IMR-90 (cell line): ENCODE data around the gene B3GALNT1. TPM values are rescaled to one million over a fixed set of nuclear protein-coding genes. Genes with fewer than 3 reads are reported as not detected.

Source experiments
- ATAC-seq: fragments of 200-7000 bp; cut with Tn5 transposase; 2 replicates; pipeline ENCODE4 v1.9.1; 2020; ENCODE audit warnings: low read depth, mild to moderate bottlenecking, moderate library complexity
- BruUV-seq: library from RNA; stranded (reverse); fragments of 400-500 nt; replicated peaks from 2 replicates; lab custom pipeline; 2021; lab: Mats Ljungman, UMichigan
- CTCF ChIA-PET: fragments of 300-600 bp; formaldehyde crosslinking; extraction: SDS; loops from one replicate; lab custom pipeline; 2021; ENCODE audit warnings: antibody characterized with exemption; lab: Yijun Ruan, JAX
- POLR2A ChIA-PET: fragments of 300-600 bp; sonication (Branson Sonifier 250); formaldehyde crosslinking; loops from one replicate; lab custom pipeline; 2022; ENCODE audit warnings: antibody characterized with exemption; ENCODE audit not compliant: unreplicated experiment; lab: Charles Lee
- DNase-seq: peaks from one replicate; pipeline ENCODE4 v3.0.0; 2013
- H2AFZ ChIP-seq: replicated peaks from 2 replicates; pipeline ENCODE3; 2013; ENCODE audit warnings: low read length, mild to moderate bottlenecking; ENCODE audit not compliant: poor library complexity
- H2AK5ac ChIP-seq: 2 replicates; pipeline ENCODE4 v1.6.1; 2013; ENCODE audit warnings: low read depth, low read length, inconsistent platforms
- H2AK9ac ChIP-seq: replicated peaks from 2 replicates; pipeline ENCODE3; 2013; ENCODE audit warnings: mild to moderate bottlenecking, low read depth, low read length, moderate library complexity; ENCODE audit not compliant: poor library complexity
- H2BK120ac ChIP-seq: 2 replicates; pipeline ENCODE4 v1.6.1; 2013; ENCODE audit warnings: low read depth, low read length, inconsistent platforms
- H2BK15ac ChIP-seq: 3 replicates; pipeline ENCODE4 v1.6.1; 2013; ENCODE audit warnings: low read depth, low read length, inconsistent platforms
- H2BK20ac ChIP-seq: 2 replicates; pipeline ENCODE4 v1.6.1; 2013; ENCODE audit warnings: low read depth, mild to moderate bottlenecking, inconsistent platforms, low read length, moderate library complexity
- H2BK5ac ChIP-seq: 2 replicates; pipeline ENCODE4 v1.6.1; 2013; ENCODE audit warnings: mild to moderate bottlenecking, low read depth, low read length, inconsistent platforms; ENCODE audit not compliant: poor library complexity, severe bottlenecking
- H3K14ac ChIP-seq: replicated peaks from 2 replicates; pipeline ENCODE4 v1.6.1; 2013; ENCODE audit warnings: low read depth, low read length, inconsistent platforms
- H3K18ac ChIP-seq: 2 replicates; pipeline ENCODE4 v1.6.1; 2013; ENCODE audit warnings: low read depth, low read length, control low read depth
- H3K23ac ChIP-seq: 2 replicates; pipeline ENCODE4 v1.6.1; 2013; ENCODE audit warnings: low read depth, low read length, inconsistent platforms
- H3K27ac ChIP-seq: 2 replicates; pipeline ENCODE4 v1.5.1; 2013; ENCODE audit warnings: mild to moderate bottlenecking, control low read depth, low read length; ENCODE audit not compliant: insufficient read depth
- H3K27me3 ChIP-seq: 2 replicates; pipeline ENCODE4 v1.6.1; 2013; ENCODE audit warnings: low read length; ENCODE audit not compliant: control insufficient read depth, insufficient read depth
- H3K36me3 ChIP-seq: 2 replicates; pipeline ENCODE4 v1.6.1; 2013; ENCODE audit warnings: low read length, mixed read lengths; ENCODE audit not compliant: control insufficient read depth, insufficient read depth
- H3K4ac ChIP-seq: 2 replicates; pipeline ENCODE4 v1.6.1; 2013; ENCODE audit warnings: low read depth, low read length, inconsistent platforms
- H3K4me1 ChIP-seq: 2 replicates; pipeline ENCODE4 v1.6.1; 2013; ENCODE audit warnings: low read length, mixed read lengths; ENCODE audit not compliant: control insufficient read depth, insufficient read depth
- H3K4me2 ChIP-seq: 2 replicates; pipeline ENCODE4 v1.6.1; 2013; ENCODE audit warnings: low read depth, mild to moderate bottlenecking, control low read depth, low read length, moderate library complexity
- H3K4me3 ChIP-seq: 2 replicates; pipeline ENCODE4 v1.5.1; 2013; ENCODE audit warnings: low read depth, mild to moderate bottlenecking, control low read depth, low read length, moderate library complexity; ENCODE audit not compliant: insufficient read depth
- H3K56ac ChIP-seq: 2 replicates; pipeline ENCODE4 v1.6.1; 2013; ENCODE audit warnings: low read length, inconsistent platforms; ENCODE audit not compliant: insufficient read depth; ENCODE audit errors: extremely low read depth
- H3K79me1 ChIP-seq, 2 experiments: 2 replicates each; pipeline ENCODE4 v1.6.1; 2013; ENCODE audit warnings: low read length in 2 of 2, inconsistent platforms in 1 of 2, low read depth in 1 of 2
- H3K9ac ChIP-seq: 2 replicates; pipeline ENCODE4 v1.6.1; 2013; ENCODE audit warnings: low read depth, low read length, control low read depth
- H3K9me1 ChIP-seq: 2 replicates; pipeline ENCODE4 v1.6.1; 2013; ENCODE audit warnings: low read length, inconsistent platforms; ENCODE audit not compliant: insufficient read depth
- H3K9me3 ChIP-seq: 2 replicates; pipeline ENCODE4 v1.6.1; 2013; ENCODE audit warnings: low read length; ENCODE audit not compliant: control insufficient read depth, insufficient read depth
- H4K20me1 ChIP-seq: 2 replicates; pipeline ENCODE4 v1.6.1; 2013; ENCODE audit warnings: low read length, inconsistent platforms; ENCODE audit not compliant: insufficient read depth
- H4K5ac ChIP-seq: 2 replicates; pipeline ENCODE4 v1.6.1; 2013; ENCODE audit warnings: mild to moderate bottlenecking, low read depth, low read length, control low read depth
- H4K8ac ChIP-seq, 2 experiments: 2 replicates each; pipeline ENCODE4 v1.6.1; 2013; ENCODE audit warnings: low read depth in 2 of 2, low read length in 2 of 2, control low read depth in 1 of 2, inconsistent platforms in 1 of 2
- H4K91ac ChIP-seq: 2 replicates; pipeline ENCODE4 v1.6.1; 2013; ENCODE audit warnings: low read depth, low read length, inconsistent platforms; ENCODE audit not compliant: insufficient read depth
- BHLHE40 ChIP-seq: fragments of 150-350 bp; IDR thresholded peaks from 2 replicates; pipeline ENCODE4 v1.6.1; 2016; ENCODE audit warnings: mild to moderate bottlenecking, low read depth, low read length
- CEBPB ChIP-seq: IDR thresholded peaks from 2 replicates; pipeline ENCODE4 v1.6.1; 2012; ENCODE audit warnings: low read depth, low read length, improper control_type of control experiment
- CHD1 ChIP-seq: IDR thresholded peaks from 2 replicates; pipeline ENCODE4 v1.6.1; 2012; ENCODE audit warnings: low read depth, low read length, improper control_type of control experiment
- FOS ChIP-seq: fragments of 150-350 bp; IDR thresholded peaks from 2 replicates; pipeline ENCODE4 v1.6.1; 2016; ENCODE audit warnings: low read depth, low read length
- MAFK ChIP-seq: IDR thresholded peaks from 2 replicates; pipeline ENCODE4 v1.6.1; 2012; ENCODE audit warnings: low read depth, low read length, improper control_type of control experiment
- MXI1 ChIP-seq: IDR thresholded peaks from 2 replicates; pipeline ENCODE4 v1.6.1; 2012; ENCODE audit warnings: low read depth, mild to moderate bottlenecking, low read length, moderate library complexity, borderline replicate concordance
- NFE2L2 ChIP-seq: fragments of 150-350 bp; IDR thresholded peaks from 2 replicates; pipeline ENCODE4 v1.6.1; 2016; ENCODE audit warnings: low read depth, mild to moderate bottlenecking, low read length
- POLR2A ChIP-seq: IDR thresholded peaks from 2 replicates; pipeline ENCODE4 v1.6.1; 2012; ENCODE audit warnings: mild to moderate bottlenecking, low read depth, low read length
- RAD21 ChIP-seq: IDR thresholded peaks from 2 replicates; pipeline ENCODE4 v1.6.1; 2012; ENCODE audit warnings: low read length, improper control_type of control experiment
- RCOR1 ChIP-seq: IDR thresholded peaks from 2 replicates; pipeline ENCODE4 v1.6.1; 2012; ENCODE audit warnings: mild to moderate bottlenecking, low read length, improper control_type of control experiment; ENCODE audit not compliant: insufficient replicate concordance
- RFX5 ChIP-seq: IDR thresholded peaks from 2 replicates; pipeline ENCODE4 v1.8.0; 2012; ENCODE audit warnings: low read depth, mild to moderate bottlenecking, low read length, moderate library complexity
- SMC3 ChIP-seq: fragments of 150-350 bp; IDR thresholded peaks from 2 replicates; pipeline ENCODE4 v1.6.1; 2016; ENCODE audit warnings: low read depth, mild to moderate bottlenecking, antibody characterized with exemption, low read length, moderate library complexity
- dilution Hi-C: fragments of 300-500 bp; cut with HindIII; formaldehyde crosslinking; loops from one replicate; pipeline ENCODE4 v1.14.3; 2018; ENCODE audit warnings: low sequenced_read_pairs; ENCODE audit not compliant: unreplicated experiment
- in situ Hi-C: fragments of 300-500 bp; cut with MboI; formaldehyde crosslinking; loops from 3 replicates; pipeline ENCODE4 v1.14.3; 2019; ENCODE audit warnings: low sequenced_read_pairs, inconsistent platforms, mixed read lengths
- intact Hi-C: fragments of 100-400 bp; cut with micrococcal nuclease; formaldehyde crosslinking; loops from 2 replicates; pipeline ENCODE4 v1.10.0; 2022
- polyA plus RNA-seq, 3 experiments: library from polyadenylated mRNA; depleted of rRNA; stranded (reverse); fragments of >200 nt; gene quantifications; 2 replicates each; pipeline ENCODE4 v1.2.3, GENCODE V29; 2012; ENCODE audit warnings: low replicate concordance in 1 of 3
- total RNA-seq: library from RNA; depleted of rRNA; stranded (reverse); fragments of >200 nt; gene quantifications from 2 replicates; pipeline ENCODE4 v1.2.3, GENCODE V29; 2012
- TF ChIP-seq, protein P1 (sequence below): conservative IDR thresholded peaks from 2 replicates; pipeline ENCODE4 v1.5.1; 2012; ENCODE audit warnings: mild to moderate bottlenecking, low read depth, low read length, improper control_type of control experiment
- TF ChIP-seq, protein P2 (sequence below): fragments of 150-350 bp; IDR thresholded peaks from 2 replicates; pipeline ENCODE4 v1.6.1; 2016; ENCODE audit warnings: low read depth, mild to moderate bottlenecking, low read length, moderate library complexity, borderline replicate concordance
- TF ChIP-seq, protein P3 (sequence below): fragments of 150-350 bp; IDR thresholded peaks from 2 replicates; pipeline ENCODE4 v1.6.1; 2017; ENCODE audit warnings: mild to moderate bottlenecking, antibody characterized with exemption, low read length, low read depth

The B3GALNT1 gene
- total and polyA plus RNA-seq, 2 of the 4 experiments (the other 2 are of a cell fraction) = 5.6 to 8.2 TPM

DNA sequence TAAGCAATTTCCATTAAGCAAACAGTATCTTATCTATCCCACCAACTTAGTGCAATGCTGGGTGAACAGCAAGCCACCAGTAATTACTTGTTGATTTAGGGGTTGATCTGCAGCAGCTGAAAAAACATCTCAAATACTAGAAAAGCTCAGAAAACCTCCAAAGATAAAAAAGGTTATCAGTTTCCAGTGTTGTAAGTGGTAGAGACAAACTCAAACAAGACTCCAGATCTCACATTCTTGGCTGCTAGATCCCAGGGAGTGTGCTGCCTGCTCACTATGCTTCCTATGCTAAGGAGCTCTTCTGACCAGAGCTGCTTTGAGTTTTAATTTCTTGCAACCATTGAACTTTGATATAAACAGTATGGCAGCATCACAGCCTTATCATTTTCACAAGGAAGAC lies 11.3 kb downstream of the B3GALNT1 start:
- Histone ChIP-seq H2BK120ac (no peak overlapping the region), H3K4me3 (no peak overlapping the region), H4K91ac (no peak overlapping the region), H3K27ac (no peak overlapping the region), H2AFZ (no peak overlapping the region), H3K4me1 (no peaks in the 10 kb centered on the region), H2BK20ac (no peak overlapping the region), H3K4me2 (no peak overlapping the region), H3K18ac (no peak overlapping the region), H3K9me1 (no peaks in the 10 kb centered on the region), H3K36me3 (no peaks in the 10 kb centered on the region), H3K23ac (no peak overlapping the region), H2BK5ac (no peak overlapping the region), H2AK9ac (no peak overlapping the region), H3K14ac (no peak overlapping the region), H4K20me1 (no peaks in the 10 kb centered on the region), H3K56ac (no peak overlapping the region), H3K79me1 (no peaks in the 10 kb centered on the region), H3K4ac (no peak overlapping the region), H3K27me3 (no peaks in the 10 kb centered on the region), H2AK5ac (no peak overlapping the region), H3K9ac (no peak overlapping the region), H4K8ac (no peak overlapping the region), H3K9me3 (no peaks in the 10 kb centered on the region), H4K5ac (no peak overlapping the region), H2BK15ac (no peak overlapping the region)
- ChIA-PET CTCF (no interaction called here), POLR2A (no interaction called here)
- DNase-seq = no peak
- BruUV-seq = no TSS peak
- in situ Hi-C loops = no loop called here
- ATAC-seq = no peak
- dilution Hi-C loops = no loop called here
- intact Hi-C loops = no loop called here
- TF ChIP-seq, protein P1, sequence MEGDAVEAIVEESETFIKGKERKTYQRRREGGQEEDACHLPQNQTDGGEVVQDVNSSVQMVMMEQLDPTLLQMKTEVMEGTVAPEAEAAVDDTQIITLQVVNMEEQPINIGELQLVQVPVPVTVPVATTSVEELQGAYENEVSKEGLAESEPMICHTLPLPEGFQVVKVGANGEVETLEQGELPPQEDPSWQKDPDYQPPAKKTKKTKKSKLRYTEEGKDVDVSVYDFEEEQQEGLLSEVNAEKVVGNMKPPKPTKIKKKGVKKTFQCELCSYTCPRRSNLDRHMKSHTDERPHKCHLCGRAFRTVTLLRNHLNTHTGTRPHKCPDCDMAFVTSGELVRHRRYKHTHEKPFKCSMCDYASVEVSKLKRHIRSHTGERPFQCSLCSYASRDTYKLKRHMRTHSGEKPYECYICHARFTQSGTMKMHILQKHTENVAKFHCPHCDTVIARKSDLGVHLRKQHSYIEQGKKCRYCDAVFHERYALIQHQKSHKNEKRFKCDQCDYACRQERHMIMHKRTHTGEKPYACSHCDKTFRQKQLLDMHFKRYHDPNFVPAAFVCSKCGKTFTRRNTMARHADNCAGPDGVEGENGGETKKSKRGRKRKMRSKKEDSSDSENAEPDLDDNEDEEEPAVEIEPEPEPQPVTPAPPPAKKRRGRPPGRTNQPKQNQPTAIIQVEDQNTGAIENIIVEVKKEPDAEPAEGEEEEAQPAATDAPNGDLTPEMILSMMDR = no peak
- TF ChIP-seq MXI1 (no peak), MAFK (no peak), CHD1 (no peak), NFE2L2 (no peak), POLR2A (no peak), SMC3 (no peak), CEBPB (no peak), RCOR1 (no peak), FOS (no peak), BHLHE40 (no peak), RFX5 (no peak), RAD21 (no peak)
- TF ChIP-seq, protein P2, sequence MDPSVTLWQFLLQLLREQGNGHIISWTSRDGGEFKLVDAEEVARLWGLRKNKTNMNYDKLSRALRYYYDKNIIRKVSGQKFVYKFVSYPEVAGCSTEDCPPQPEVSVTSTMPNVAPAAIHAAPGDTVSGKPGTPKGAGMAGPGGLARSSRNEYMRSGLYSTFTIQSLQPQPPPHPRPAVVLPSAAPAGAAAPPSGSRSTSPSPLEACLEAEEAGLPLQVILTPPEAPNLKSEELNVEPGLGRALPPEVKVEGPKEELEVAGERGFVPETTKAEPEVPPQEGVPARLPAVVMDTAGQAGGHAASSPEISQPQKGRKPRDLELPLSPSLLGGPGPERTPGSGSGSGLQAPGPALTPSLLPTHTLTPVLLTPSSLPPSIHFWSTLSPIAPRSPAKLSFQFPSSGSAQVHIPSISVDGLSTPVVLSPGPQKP = no peak
- TF ChIP-seq, protein P3, sequence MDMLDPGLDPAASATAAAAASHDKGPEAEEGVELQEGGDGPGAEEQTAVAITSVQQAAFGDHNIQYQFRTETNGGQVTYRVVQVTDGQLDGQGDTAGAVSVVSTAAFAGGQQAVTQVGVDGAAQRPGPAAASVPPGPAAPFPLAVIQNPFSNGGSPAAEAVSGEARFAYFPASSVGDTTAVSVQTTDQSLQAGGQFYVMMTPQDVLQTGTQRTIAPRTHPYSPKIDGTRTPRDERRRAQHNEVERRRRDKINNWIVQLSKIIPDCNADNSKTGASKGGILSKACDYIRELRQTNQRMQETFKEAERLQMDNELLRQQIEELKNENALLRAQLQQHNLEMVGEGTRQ = no peak
